Measurements from ENCODE around the gene SH3RF3.
A peak's percentile ranks its signal among the peaks of the same experiment; 100 is the strongest.

The SH3RF3 gene

DNA sequence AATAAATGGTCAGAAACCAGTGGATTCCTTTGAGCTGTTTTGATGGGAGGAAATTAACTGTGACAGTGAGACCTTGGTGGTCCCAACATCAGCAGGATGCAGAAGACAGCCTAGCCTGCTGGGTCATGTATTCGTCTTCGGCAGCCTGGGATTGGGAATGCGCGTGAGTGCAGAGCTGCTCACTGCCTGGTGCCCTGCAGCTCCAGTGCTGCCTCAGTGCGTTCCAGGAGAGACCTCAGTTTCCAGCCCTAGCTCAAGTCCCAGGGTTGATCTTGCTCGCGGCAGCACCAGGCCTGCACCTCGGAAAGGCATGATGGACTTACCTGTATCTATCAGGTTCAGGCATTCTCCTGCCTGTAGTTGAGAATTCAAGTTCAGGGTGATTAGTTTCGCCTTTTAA lies 203.9 kb downstream of the SH3RF3 start:
- H4K8ac ChIP-seq (ENCODE audit: low read depth, low read length): no peak overlapping the region
- H3K18ac ChIP-seq (ENCODE audit: low read length): no peak overlapping the region
- no peak overlapping the region for H3K4me3 ChIP-seq (ENCODE audit: low read length)
- no peak overlapping the region for H2BK120ac ChIP-seq (ENCODE audit: low read depth, low read length)
- no peak overlapping the region for H2BK5ac ChIP-seq (ENCODE audit: low read length)
- H3K56ac ChIP-seq (ENCODE audit: low read length): no peak overlapping the region
- H4K5ac ChIP-seq (ENCODE audit: low read length): no peak overlapping the region
- no peak overlapping the region for H2AK5ac ChIP-seq (ENCODE audit: low read length)
- no CpG with 5 or more reads among the region's 9 CpGs for WGBS (ENCODE audit: extremely low coverage, insufficient coverage, low lambda C conversion rate)
- no peaks in the 10 kb centered on the region for H3K27me3 ChIP-seq (ENCODE audit: insufficient read depth, low read length, poor library complexity)
- no peaks in the 10 kb centered on the region for H3K36me3 ChIP-seq (ENCODE audit: control insufficient read depth, insufficient read depth, low read length)
- H3K4me1 ChIP-seq (ENCODE audit: control insufficient read depth, low read depth, low read length): peaks cover 8% of the 10 kb centered on the region
- H3K9ac ChIP-seq (ENCODE audit: low read length): no peak overlapping the region
- H3K23ac ChIP-seq (ENCODE audit: low read length): no peak overlapping the region
- DNase-seq: no peak
- no peaks in the 10 kb centered on the region for H3K79me2 ChIP-seq (ENCODE audit: control insufficient read depth, insufficient read depth, low read length)
- H3K4me2 ChIP-seq (ENCODE audit: low read length): no peak overlapping the region
- no peak overlapping the region for H3K27ac ChIP-seq (ENCODE audit: low read depth, low read length)
- H2BK15ac ChIP-seq (replicated peaks; ENCODE audit: low read depth): no peak overlapping the region
- no peak overlapping the region for H3K4ac ChIP-seq (ENCODE audit: low read depth, low read length)
- no peaks in the 10 kb centered on the region for H3K79me1 ChIP-seq (ENCODE audit: low read length)

DNA sequence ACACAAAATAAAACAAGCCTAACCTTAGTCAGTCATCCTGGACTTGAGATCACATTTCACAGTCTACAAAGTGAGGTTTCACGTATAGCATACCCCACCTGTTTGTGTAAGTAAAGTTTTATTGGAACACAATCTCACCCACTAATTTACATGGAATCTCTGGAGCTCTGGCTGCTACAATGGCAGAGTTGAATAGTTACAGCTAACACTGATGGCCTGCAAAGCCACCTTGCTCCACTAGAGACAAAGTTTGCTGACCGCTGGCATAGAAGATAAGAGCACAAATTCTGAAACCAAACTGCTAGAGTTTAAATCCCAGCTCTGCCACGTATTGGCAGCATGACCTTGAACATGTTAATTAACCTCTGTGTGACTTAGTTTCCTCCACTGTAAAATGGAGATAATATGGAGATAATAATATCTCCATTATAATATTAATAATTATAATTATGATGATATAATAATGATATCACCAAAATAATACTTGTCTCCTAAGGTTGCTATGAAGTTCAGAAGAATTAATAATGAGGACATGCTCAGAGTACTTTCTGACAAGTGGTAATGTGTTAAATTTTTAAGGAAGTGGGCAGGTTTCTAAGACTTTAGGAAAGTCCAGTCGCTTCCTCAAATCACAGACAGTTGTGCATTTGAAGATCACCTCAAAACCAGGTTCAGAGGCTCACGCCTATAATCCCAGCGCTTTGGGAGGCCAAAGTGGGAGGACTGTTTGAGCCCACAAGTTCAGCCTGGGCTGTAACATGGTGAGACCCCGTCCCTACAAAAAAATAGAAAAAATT lies 204.6 kb downstream of the SH3RF3 start:
- peak; percentile 63 for DNase-seq

DNA sequence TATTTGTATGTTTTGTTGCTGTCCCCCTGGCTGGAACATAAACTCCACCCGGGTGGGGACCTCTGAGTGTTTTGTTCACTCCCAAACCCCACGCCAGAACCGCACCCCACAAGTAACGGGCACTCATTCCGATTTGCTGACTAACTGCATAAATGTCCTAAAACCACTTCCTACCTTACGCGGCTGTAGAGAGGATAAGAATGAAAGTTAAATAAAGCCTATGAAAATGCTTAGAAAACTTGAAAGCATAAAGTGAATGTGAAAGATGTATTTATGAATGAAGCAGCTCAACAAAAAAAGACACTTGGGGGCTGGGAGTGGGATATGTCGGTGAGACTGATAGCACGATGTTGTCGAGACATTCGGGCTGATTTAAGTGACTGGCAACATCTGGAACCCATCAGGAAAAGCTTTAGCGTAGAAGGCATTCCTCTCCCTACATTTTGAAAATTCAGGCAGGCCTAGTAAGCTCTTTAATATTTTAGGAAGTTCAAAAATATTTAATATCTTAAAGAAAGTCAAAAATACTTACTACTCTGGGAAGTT lies 206.7 kb downstream of the SH3RF3 start:
- H3K18ac ChIP-seq (ENCODE audit: low read length): no peak overlapping the region
- peaks cover 8% of the 10 kb centered on the region for H3K4me1 ChIP-seq (ENCODE audit: control insufficient read depth, low read depth, low read length)
- no peak overlapping the region for H4K8ac ChIP-seq (ENCODE audit: low read depth, low read length)
- no peaks in the 10 kb centered on the region for H3K79me2 ChIP-seq (ENCODE audit: control insufficient read depth, insufficient read depth, low read length)
- H3K4me2 ChIP-seq (ENCODE audit: low read length): no peak overlapping the region
- no peak overlapping the region for H3K4me3 ChIP-seq (ENCODE audit: low read length)
- no peak overlapping the region for H2BK120ac ChIP-seq (ENCODE audit: low read depth, low read length)
- H2AK5ac ChIP-seq (ENCODE audit: low read length): no peak overlapping the region
- DNase-seq: no peak
- H3K27ac ChIP-seq (ENCODE audit: low read depth, low read length): no peak overlapping the region
- H2BK5ac ChIP-seq (ENCODE audit: low read length): no peak overlapping the region
- no peaks in the 10 kb centered on the region for H3K79me1 ChIP-seq (ENCODE audit: low read length)
- no peak overlapping the region for H3K23ac ChIP-seq (ENCODE audit: low read length)
- H4K5ac ChIP-seq (ENCODE audit: low read length): no peak overlapping the region
- WGBS (ENCODE audit: extremely low coverage, insufficient coverage, low lambda C conversion rate): no CpG with 5 or more reads among the region's 12 CpGs
- no peak overlapping the region for H2BK15ac ChIP-seq (replicated peaks; ENCODE audit: low read depth)
- no peak overlapping the region for H3K9ac ChIP-seq (ENCODE audit: low read length)
- no peaks in the 10 kb centered on the region for H3K36me3 ChIP-seq (ENCODE audit: control insufficient read depth, insufficient read depth, low read length)
- no peaks in the 10 kb centered on the region for H3K27me3 ChIP-seq (ENCODE audit: insufficient read depth, low read length, poor library complexity)
- no peak overlapping the region for H3K4ac ChIP-seq (ENCODE audit: low read depth, low read length)
- no peak overlapping the region for H3K56ac ChIP-seq (ENCODE audit: low read length)

More for the DNA sequence above, 204.6 kb downstream of the SH3RF3 start:
- Histone ChIP-seq H2BK120ac (ENCODE audit: low read depth, low read length) (no peak overlapping the region), H3K23ac (ENCODE audit: low read length) (no peak overlapping the region), H3K4me1 (ENCODE audit: control insufficient read depth, low read depth, low read length) (peaks cover 8% of the 10 kb centered on the region), H2AK5ac (ENCODE audit: low read length) (no peak overlapping the region), H2BK15ac (replicated peaks; ENCODE audit: low read depth) (no peak overlapping the region), H3K79me1 (ENCODE audit: low read length) (no peaks in the 10 kb centered on the region), H3K27ac (ENCODE audit: low read depth, low read length) (no peak overlapping the region), H3K27me3 (ENCODE audit: insufficient read depth, low read length, poor library complexity) (no peaks in the 10 kb centered on the region), H3K4me2 (ENCODE audit: low read length) (no peak overlapping the region), H3K56ac (ENCODE audit: low read length) (no peak overlapping the region), H2BK5ac (ENCODE audit: low read length) (no peak overlapping the region), H3K18ac (ENCODE audit: low read length) (no peak overlapping the region), H3K36me3 (ENCODE audit: control insufficient read depth, insufficient read depth, low read length) (no peaks in the 10 kb centered on the region), H3K4ac (ENCODE audit: low read depth, low read length) (no peak overlapping the region), H4K5ac (ENCODE audit: low read length) (no peak overlapping the region), H3K4me3 (ENCODE audit: low read length) (no peak overlapping the region), H3K9ac (ENCODE audit: low read length) (no peak overlapping the region), H3K79me2 (ENCODE audit: control insufficient read depth, insufficient read depth, low read length) (no peaks in the 10 kb centered on the region), H4K8ac (ENCODE audit: low read depth, low read length) (no peak overlapping the region)
- no CpG with 5 or more reads among the region's 7 CpGs for WGBS (ENCODE audit: extremely low coverage, insufficient coverage, low lambda C conversion rate)

DNA sequence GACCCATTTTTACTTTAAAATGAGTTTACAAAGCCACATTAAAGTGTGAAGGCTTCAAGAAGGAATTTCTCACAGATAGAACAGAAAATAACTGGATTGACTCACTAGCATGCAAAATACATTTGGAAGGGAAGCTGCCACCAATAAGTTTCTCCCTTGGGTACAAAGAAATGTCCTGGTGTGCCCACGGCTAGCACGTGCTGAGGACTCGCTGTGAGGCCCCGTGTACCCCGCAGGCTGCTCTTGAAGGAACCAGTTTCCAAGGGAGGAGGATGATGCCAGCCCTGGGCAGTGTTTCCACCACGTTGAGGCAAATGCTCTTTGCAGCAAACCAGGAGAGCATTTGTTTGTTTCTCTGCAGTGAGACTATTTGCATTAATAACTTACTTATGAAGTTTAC lies 207.3 kb downstream of the SH3RF3 start:
- Histone ChIP-seq H3K9ac (ENCODE audit: low read length) (no peak overlapping the region), H4K5ac (ENCODE audit: low read length) (no peak overlapping the region), H2BK5ac (ENCODE audit: low read length) (no peak overlapping the region), H3K36me3 (ENCODE audit: control insufficient read depth, insufficient read depth, low read length) (no peaks in the 10 kb centered on the region), H2BK120ac (ENCODE audit: low read depth, low read length) (no peak overlapping the region), H2BK15ac (replicated peaks; ENCODE audit: low read depth) (no peak overlapping the region), H3K27ac (ENCODE audit: low read depth, low read length) (no peak overlapping the region), H3K79me1 (ENCODE audit: low read length) (no peaks in the 10 kb centered on the region), H3K4me1 (ENCODE audit: control insufficient read depth, low read depth, low read length) (peaks cover 8% of the 10 kb centered on the region), H3K56ac (ENCODE audit: low read length) (no peak overlapping the region), H3K27me3 (ENCODE audit: insufficient read depth, low read length, poor library complexity) (no peaks in the 10 kb centered on the region), H3K23ac (ENCODE audit: low read length) (no peak overlapping the region), H3K4me3 (ENCODE audit: low read length) (no peak overlapping the region), H3K79me2 (ENCODE audit: control insufficient read depth, insufficient read depth, low read length) (no peaks in the 10 kb centered on the region), H4K8ac (ENCODE audit: low read depth, low read length) (no peak overlapping the region), H3K18ac (ENCODE audit: low read length) (no peak overlapping the region), H3K4me2 (ENCODE audit: low read length) (no peak overlapping the region), H2AK5ac (ENCODE audit: low read length) (no peak overlapping the region), H3K4ac (ENCODE audit: low read depth, low read length) (no peak overlapping the region)
- no CpG with 5 or more reads among the region's 6 CpGs for WGBS (ENCODE audit: extremely low coverage, insufficient coverage, low lambda C conversion rate)
- no peak for DNase-seq

DNA sequence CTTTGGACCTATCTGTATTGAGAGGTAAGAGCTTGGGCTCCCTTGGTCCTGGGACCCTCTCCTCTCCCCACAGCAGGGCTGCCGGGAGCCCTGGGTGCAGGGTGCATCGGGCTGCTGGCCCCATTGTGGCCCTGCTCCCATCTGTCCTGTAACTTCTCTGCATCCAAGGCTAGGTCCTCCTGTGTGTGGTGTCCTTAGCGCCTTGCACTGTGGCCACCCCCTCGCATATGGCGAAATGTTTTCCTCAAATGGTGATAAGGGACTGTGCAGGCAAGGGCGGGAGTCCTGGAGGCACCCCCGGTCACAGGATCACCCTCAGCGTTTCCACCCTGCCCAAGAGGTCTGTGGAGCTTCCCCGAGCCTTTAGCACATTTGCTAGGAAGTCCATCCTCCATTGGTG lies 208.2 kb downstream of the SH3RF3 start:
- H2BK5ac ChIP-seq (ENCODE audit: low read length): no peak overlapping the region
- H3K4me1 ChIP-seq (ENCODE audit: control insufficient read depth, low read depth, low read length): peaks cover 8% of the 10 kb centered on the region
- H3K27ac ChIP-seq (ENCODE audit: low read depth, low read length): no peak overlapping the region
- no peak overlapping the region for H2AK5ac ChIP-seq (ENCODE audit: low read length)
- H4K5ac ChIP-seq (ENCODE audit: low read length): no peak overlapping the region
- no peak for DNase-seq
- WGBS (ENCODE audit: extremely low coverage, insufficient coverage, low lambda C conversion rate): no CpG with 5 or more reads among the region's 9 CpGs
- no peaks in the 10 kb centered on the region for H3K36me3 ChIP-seq (ENCODE audit: control insufficient read depth, insufficient read depth, low read length)
- H3K4me2 ChIP-seq (ENCODE audit: low read length): no peak overlapping the region
- H3K4me3 ChIP-seq (ENCODE audit: low read length): no peak overlapping the region
- H3K79me2 ChIP-seq (ENCODE audit: control insufficient read depth, insufficient read depth, low read length): no peaks in the 10 kb centered on the region
- no peak overlapping the region for H3K23ac ChIP-seq (ENCODE audit: low read length)
- H3K18ac ChIP-seq (ENCODE audit: low read length): no peak overlapping the region
- H3K9ac ChIP-seq (ENCODE audit: low read length): no peak overlapping the region
- H3K56ac ChIP-seq (ENCODE audit: low read length): no peak overlapping the region
- no peak overlapping the region for H4K8ac ChIP-seq (ENCODE audit: low read depth, low read length)
- no peak overlapping the region for H3K4ac ChIP-seq (ENCODE audit: low read depth, low read length)
- no peaks in the 10 kb centered on the region for H3K27me3 ChIP-seq (ENCODE audit: insufficient read depth, low read length, poor library complexity)
- H2BK120ac ChIP-seq (ENCODE audit: low read depth, low read length): no peak overlapping the region
- H3K79me1 ChIP-seq (ENCODE audit: low read length): no peaks in the 10 kb centered on the region
- no peak overlapping the region for H2BK15ac ChIP-seq (replicated peaks; ENCODE audit: low read depth)

Data from mesendoderm (in vitro differentiated cells).